HepG2 (cell line): ENCODE results near the gene SCYGR2. TPM values are rescaled to one million over a fixed set of nuclear protein-coding genes. Genes with fewer than 3 reads are reported as not detected.

Experiments
- ATAC-seq: fragments of 200-7000 bp; cut with Tn5 transposase; 3 replicates; pipeline ENCODE4 v1.9.1; 2020; ENCODE audit warnings: mild to moderate bottlenecking, moderate library complexity
- BruUV-seq: library from RNA; stranded (reverse); fragments of 400-500 nt; replicated peaks from 2 replicates; lab custom pipeline; 2021; lab: Mats Ljungman, UMichigan
- CTCF ChIA-PET: fragments of 300-600 bp; formaldehyde crosslinking; extraction: SDS; loops from one replicate; lab custom pipeline; 2021; ENCODE audit warnings: low total read pairs, inconsistent platforms, low intra/inter-chr PET ratio; lab: Yijun Ruan, JAX
- POLR2A ChIA-PET: fragments of 350-600 bp; sonication (Branson Sonifier 250); formaldehyde crosslinking; loops from one replicate; lab custom pipeline; 2020; ENCODE audit warnings: antibody characterized with exemption, inconsistent platforms; lab: Yijun Ruan, JAX
- DNase-seq: peaks from one replicate; pipeline ENCODE4 v3.0.0-alpha.2; 2015; ENCODE audit warnings: low spot score
- FAIRE-seq: peaks from 3 replicates; lab custom pipeline; 2011; peaks lifted over from hg19 to GRCh38; lab: Jason Lieb, UNC
- H2AFZ ChIP-seq: one replicate; pipeline ENCODE4 v1.6.1; 2011; ENCODE audit warnings: low read length, inconsistent platforms
- H3K27ac ChIP-seq: fragments of 300-600 bp; 3 replicates; pipeline ENCODE4 v1.8.0; 2011; ENCODE audit warnings: mixed run types, mild to moderate bottlenecking, mixed read lengths, low read length, inconsistent platforms; ENCODE audit not compliant: insufficient read depth; ENCODE audit errors: extremely low read length
- H3K27me3 ChIP-seq, 2 experiments: fragments of 200-600 bp in 1 of 2; 2 replicates in 1 of 2; 3 replicates in 1 of 2; pipeline versions ENCODE4 v1.6.0 to v1.8.0; 2011; ENCODE audit warnings: low read length in 2 of 2, mild to moderate bottlenecking in 2 of 2, moderate library complexity in 2 of 2, inconsistent platforms in 1 of 2; ENCODE audit not compliant: insufficient read depth in 2 of 2, control insufficient read depth in 1 of 2
- H3K36me3 ChIP-seq, 2 experiments: fragments of 200-600 bp in 1 of 2; replicated peaks in 1 of 2; 2 replicates in 1 of 2; 3 replicates in 1 of 2; pipeline versions ENCODE4 v1.5.1 to v1.8.0; 2011; ENCODE audit warnings: low read length in 2 of 2, inconsistent platforms in 1 of 2; ENCODE audit not compliant: insufficient read depth in 2 of 2, control insufficient read depth in 1 of 2
- H3K4me1 ChIP-seq: 2 replicates; pipeline ENCODE4 v1.5.1; 2012; ENCODE audit warnings: low read length, inconsistent platforms; ENCODE audit not compliant: insufficient read depth
- H3K4me2 ChIP-seq: 2 replicates; pipeline ENCODE4 v1.6.0; 2011; ENCODE audit warnings: low read depth, low read length, inconsistent platforms
- H3K4me3 ChIP-seq, 3 experiments: fragments of 200-600 bp in 1 of 3; sonication (generic), shearing (Covaris generic) in 1 of 3; replicated peaks in 1 of 3; 2 replicates each; pipeline ENCODE4 v1.5.1; 2011 to 2016; ENCODE audit warnings: low read length in 3 of 3, inconsistent platforms in 2 of 3, low read depth in 2 of 3, mild to moderate bottlenecking in 2 of 3, control low read depth in 1 of 3, mixed read lengths in 1 of 3; ENCODE audit not compliant: insufficient read depth in 1 of 3
- H3K79me2 ChIP-seq: one replicate; pipeline ENCODE4 v1.6.1; 2011; ENCODE audit warnings: low read length, inconsistent platforms; ENCODE audit not compliant: insufficient read depth
- H3K9ac ChIP-seq: 2 replicates; pipeline ENCODE4 v1.6.0; 2011; ENCODE audit warnings: mild to moderate bottlenecking, low read depth, low read length, inconsistent platforms; ENCODE audit not compliant: insufficient read depth
- H3K9me3 ChIP-seq: 2 replicates; pipeline ENCODE4 v1.5.1; 2012; ENCODE audit warnings: mild to moderate bottlenecking, low read length
- H4K20me1 ChIP-seq: 2 replicates; pipeline ENCODE4 v1.6.0; 2011; ENCODE audit warnings: inconsistent platforms, mild to moderate bottlenecking, low read length, moderate library complexity; ENCODE audit not compliant: insufficient read depth
- CENPT ChIP-seq: sonication (generic); formaldehyde crosslinking; IDR thresholded peaks from 2 replicates; pipeline ENCODE4 v1.8.0; 2022; ENCODE audit warnings: low read depth, mild to moderate bottlenecking, moderate library complexity, missing genetic modification reagents
- CHD2 ChIP-seq: IDR thresholded peaks from 2 replicates; pipeline ENCODE4 v1.6.1; 2011; ENCODE audit warnings: low read depth, low read length, improper control_type of control experiment
- RFX3 ChIP-seq: IDR thresholded peaks from 2 replicates; pipeline ENCODE4 v1.6.1; 2016; ENCODE audit warnings: missing biosample characterization, missing genetic modification reagents
- RXRB ChIP-seq: IDR thresholded peaks from 2 replicates; pipeline ENCODE4 v1.6.1; 2016; ENCODE audit warnings: borderline replicate concordance, missing genetic modification reagents, missing compliant biosample characterization
- SETDB1 ChIP-seq: sonication (generic); formaldehyde crosslinking; IDR thresholded peaks from 2 replicates; pipeline ENCODE4 v1.5.1; 2020; ENCODE audit warnings: missing genetic modification reagents, mild to moderate bottlenecking, borderline replicate concordance
- in situ Hi-C: cut with HindIII; loops from 2 replicates; pipeline ENCODE4 v1.10.0; 2017; ENCODE audit warnings: low pct_unique_long_range_greater_than_20kb; ENCODE audit not compliant: extremely low pct_ligation_motif_present
- intact Hi-C: fragments of 100-400 bp; cut with micrococcal nuclease; formaldehyde crosslinking; loops from one replicate; pipeline ENCODE4 v1.10.0; 2022; ENCODE audit not compliant: unreplicated experiment
- polyA plus RNA-seq, 8 experiments: library from polyadenylated mRNA; depleted of rRNA in 3 of 8; stranded (reverse) in 7 of 8; unstranded in 1 of 8; fragments of >200 nt; fragmentation: Illumina TruSeq in 4 of 8; extraction: Trizol in 4 of 8; gene quantifications; 2 replicates each; pipeline versions ENCODE4 v1.2.1 to v1.2.3, GENCODE V29; 2011 to 2016; ENCODE audit warnings: low read depth in 4 of 8, missing spikeins in 1 of 8, mixed read lengths in 1 of 8; ENCODE audit not compliant: insufficient read depth in 1 of 8
- total RNA-seq, 5 experiments: library from RNA; depleted of rRNA; stranded (reverse); fragments of >200 nt; fragmentation: Illumina TruSeq; extraction: Trizol; gene quantifications; 2 replicates each; pipeline ENCODE4 v1.2.3, GENCODE V29; 2016; ENCODE audit warnings: low read depth in 1 of 5
- TF ChIP-seq, protein P1 (sequence below): sonication (generic); formaldehyde crosslinking; IDR thresholded peaks from 2 replicates; pipeline ENCODE4 v1.8.0; 2022; ENCODE audit warnings: missing genetic modification reagents, low read depth, mild to moderate bottlenecking, borderline replicate concordance
- TF ChIP-seq, protein P2 (sequence below): sonication (generic); formaldehyde crosslinking; IDR thresholded peaks from 2 replicates; pipeline ENCODE4 v1.5.1; 2020; ENCODE audit warnings: mild to moderate bottlenecking, missing genetic modification reagents, moderate library complexity
- TF ChIP-seq, protein P3 (sequence below): IDR thresholded peaks from 2 replicates; pipeline ENCODE4 v1.6.1; 2018; ENCODE audit warnings: missing genetic modification reagents

The SCYGR2 gene
- total and polyA plus RNA-seq, 2 of the 13 experiments (the other 11 are each of a cell fraction or from before 2014, with no cell fraction given), result not detected

DNA sequence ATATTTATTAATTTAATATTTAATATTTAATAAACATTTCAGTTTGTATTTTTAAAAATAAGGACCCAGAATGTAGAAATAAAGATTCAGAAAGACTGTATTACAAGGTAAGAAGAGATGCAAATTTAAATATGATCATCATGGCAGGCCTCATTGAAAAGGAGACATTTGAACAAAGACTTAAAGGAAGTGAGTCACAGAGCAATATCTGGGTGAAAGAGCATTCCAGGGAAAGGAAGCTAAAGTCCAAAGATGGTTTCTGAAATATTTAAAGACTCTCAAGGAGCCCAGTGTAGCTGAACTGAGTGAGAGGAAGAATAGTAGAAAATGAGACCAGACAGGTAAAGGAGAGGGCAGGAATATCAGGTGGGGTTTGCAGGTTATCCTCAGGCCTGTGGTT is 24.5 kb downstream of the SCYGR2 start:
- ATAC-seq (no peak), FAIRE-seq (no peak), DNase-seq (no peak)
- peaks cover 12% of the 10 kb centered on the region for H3K4me1 ChIP-seq
- ChIA-PET POLR2A (no interaction called here), CTCF (no interaction called here)
- H3K36me3 ChIP-seq, result no peaks in the 10 kb centered on the region
- no peak overlapping the region for H3K4me3 ChIP-seq
- intact Hi-C loops (no loop called here), in situ Hi-C loops (no loop called here)
- no peaks in the 10 kb centered on the region for H3K9me3 ChIP-seq
- no peak overlapping the region for H2AFZ ChIP-seq
- TF ChIP-seq RFX3 (CRISPR knock-in tag) (no peak), CHD2 (no peak), RXRB (CRISPR knock-in tag) (no peak), SETDB1 (CRISPR knock-in tag) (no peak), CENPT (no peak)
- TF ChIP-seq, protein P1, sequence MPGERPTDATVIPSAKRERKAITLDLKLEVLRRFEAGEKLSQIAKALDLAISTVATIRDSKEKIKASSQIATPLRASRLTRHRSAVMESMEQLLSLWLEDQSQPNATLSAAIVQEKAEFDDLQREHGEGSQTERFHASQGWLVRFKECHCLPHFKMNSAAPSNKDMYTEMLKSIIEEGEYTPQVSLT, result no peak
- TF ChIP-seq, protein P2, sequence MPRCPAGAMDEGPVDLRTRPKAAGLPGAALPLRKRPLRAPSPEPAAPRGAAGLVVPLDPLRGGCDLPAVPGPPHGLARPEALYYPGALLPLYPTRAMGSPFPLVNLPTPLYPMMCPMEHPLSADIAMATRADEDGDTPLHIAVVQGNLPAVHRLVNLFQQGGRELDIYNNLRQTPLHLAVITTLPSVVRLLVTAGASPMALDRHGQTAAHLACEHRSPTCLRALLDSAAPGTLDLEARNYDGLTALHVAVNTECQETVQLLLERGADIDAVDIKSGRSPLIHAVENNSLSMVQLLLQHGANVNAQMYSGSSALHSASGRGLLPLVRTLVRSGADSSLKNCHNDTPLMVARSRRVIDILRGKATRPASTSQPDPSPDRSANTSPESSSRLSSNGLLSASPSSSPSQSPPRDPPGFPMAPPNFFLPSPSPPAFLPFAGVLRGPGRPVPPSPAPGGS (CRISPR knock-in tag), result no peak
- TF ChIP-seq, protein P3, sequence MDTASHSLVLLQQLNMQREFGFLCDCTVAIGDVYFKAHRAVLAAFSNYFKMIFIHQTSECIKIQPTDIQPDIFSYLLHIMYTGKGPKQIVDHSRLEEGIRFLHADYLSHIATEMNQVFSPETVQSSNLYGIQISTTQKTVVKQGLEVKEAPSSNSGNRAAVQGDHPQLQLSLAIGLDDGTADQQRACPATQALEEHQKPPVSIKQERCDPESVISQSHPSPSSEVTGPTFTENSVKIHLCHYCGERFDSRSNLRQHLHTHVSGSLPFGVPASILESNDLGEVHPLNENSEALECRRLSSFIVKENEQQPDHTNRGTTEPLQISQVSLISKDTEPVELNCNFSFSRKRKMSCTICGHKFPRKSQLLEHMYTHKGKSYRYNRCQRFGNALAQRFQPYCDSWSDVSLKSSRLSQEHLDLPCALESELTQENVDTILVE (CRISPR knock-in tag), result no peak
- no peaks in the 10 kb centered on the region for H3K79me2 ChIP-seq
- H3K9ac ChIP-seq, result no peak overlapping the region
- H4K20me1 ChIP-seq, result no peaks in the 10 kb centered on the region
- H3K4me2 ChIP-seq, result no peak overlapping the region
- no TSS peak for BruUV-seq
- no peak overlapping the region for H3K27ac ChIP-seq
- no peaks in the 10 kb centered on the region; a peak in 1 of 5 replicates for H3K27me3 ChIP-seq
